ENCODE results near the gene STK32C.
A peak's percentile ranks its signal among the peaks of the same experiment; 100 is the strongest.
"Not testable (repeated sequence)": the region's sequence is repeated elsewhere in the genome, so short reads cannot be mapped to it uniquely, and the experiment has no call there.

The STK32C gene

DNA sequence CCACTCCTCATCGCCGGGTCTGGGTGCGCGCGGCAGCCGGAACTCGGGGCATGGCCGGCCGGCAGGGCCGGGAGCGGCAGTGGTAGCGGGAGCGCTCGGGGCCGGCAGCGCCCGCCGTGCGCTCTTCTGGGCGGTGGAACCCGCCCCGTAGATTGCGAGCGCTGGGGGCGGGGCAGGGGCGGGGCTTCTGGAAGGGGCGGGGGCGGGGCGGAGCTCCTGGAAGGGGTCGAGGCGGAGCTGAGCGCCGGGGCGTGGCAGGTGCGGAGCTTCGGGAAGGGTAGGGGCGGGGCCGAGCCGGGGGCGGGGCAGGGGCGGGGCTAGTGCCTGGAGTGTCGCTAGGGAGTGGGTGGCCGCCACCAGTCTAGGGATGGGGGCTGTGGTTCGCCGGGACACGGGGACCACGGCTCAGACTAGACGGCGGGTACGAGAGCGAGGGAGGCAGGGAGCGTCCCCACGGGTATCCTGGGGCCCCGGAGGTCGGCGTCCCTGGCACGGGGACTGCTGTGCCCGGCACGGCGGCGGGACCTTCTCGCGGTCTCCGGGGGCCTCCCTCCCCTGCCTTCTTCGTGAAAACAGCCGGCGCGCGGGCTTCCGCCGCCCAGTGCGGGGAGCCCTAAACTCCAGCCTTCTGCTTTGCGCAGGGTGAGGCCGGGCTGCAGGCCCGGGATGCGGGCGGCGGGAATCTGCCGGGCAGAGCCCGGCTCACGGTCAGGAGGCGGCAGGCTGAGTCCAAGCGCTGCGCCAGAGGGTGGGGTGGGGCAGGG, at the start of gene STK32C:
TSS of gene STK32C (minus strand) at position 128 of the 764 bp plus-strand sequence. CDS start at position 11, 117 bp downstream.
- peak; percentile 97 for DNase-seq

DNA sequence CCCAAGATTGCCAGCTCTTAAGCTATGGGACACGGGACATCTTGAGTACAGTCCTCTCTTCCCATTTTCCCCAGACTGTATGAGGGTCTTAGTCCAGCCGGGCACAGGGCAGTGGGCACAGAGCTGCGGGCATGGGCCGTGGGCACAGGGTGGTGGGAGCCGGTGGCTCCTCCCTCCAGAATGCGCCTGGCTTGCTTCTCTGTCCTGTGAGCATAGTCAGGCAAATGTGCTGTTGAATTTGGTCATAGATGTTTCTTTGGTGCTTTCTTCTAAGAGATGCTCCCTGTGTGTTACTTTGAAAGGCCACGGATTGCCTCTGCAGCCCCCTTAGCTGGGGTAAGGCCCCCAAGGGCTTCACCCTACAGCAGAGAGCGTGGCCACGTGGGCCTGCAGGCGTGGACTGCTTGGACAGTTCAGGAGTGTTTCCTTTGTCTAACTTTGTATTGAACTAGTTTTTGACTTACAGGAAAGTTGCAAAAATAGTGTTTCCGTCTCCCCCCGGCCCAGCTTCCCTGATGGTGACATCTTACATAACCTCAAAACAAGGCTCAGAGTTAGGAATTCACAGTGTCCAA, 49.0 kb upstream of the STK32C start:
- no peak for DNase-seq

DNA sequence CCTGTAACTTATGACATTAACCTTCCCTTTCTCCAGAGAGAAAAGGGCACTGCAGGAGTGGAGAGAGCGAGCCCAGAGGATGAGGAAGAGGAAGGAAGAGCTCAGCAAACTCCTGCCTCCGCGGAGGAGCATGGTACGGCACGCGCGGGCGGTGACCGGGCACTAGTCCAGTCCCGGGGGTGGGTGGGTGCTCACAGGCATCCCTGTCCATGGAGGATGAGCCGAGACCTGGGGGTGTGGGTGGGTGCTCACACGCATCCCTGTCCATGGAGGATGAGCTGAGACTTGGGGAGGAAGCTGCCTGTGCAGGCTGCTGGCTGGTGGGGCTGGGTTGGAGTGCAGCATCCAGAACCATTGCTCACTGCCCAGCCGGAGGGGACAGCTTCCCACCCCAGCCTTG, 48.0 kb upstream of the STK32C start:
- no peak for DNase-seq

DNA sequence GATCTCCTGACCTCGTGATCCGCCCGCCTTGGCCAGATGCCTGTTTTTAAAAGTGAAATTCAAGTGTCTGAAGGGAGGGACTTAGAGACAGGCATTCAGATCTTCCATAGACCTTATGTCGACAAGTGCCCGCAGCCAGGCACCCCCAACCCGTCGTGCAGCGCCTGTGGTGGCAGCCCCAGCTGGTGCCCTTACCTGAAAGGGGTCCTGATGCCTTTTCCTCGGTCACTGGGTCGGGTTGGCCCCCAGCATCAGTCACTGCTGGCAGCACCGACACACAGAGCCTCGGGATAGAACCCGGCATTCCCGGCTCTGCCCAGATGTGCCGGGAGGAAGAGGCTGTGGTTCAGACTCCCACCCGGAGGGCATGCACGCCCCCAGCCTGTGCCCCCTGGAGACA, 47.5 kb upstream of the STK32C start:
- no peak for DNase-seq

DNA sequence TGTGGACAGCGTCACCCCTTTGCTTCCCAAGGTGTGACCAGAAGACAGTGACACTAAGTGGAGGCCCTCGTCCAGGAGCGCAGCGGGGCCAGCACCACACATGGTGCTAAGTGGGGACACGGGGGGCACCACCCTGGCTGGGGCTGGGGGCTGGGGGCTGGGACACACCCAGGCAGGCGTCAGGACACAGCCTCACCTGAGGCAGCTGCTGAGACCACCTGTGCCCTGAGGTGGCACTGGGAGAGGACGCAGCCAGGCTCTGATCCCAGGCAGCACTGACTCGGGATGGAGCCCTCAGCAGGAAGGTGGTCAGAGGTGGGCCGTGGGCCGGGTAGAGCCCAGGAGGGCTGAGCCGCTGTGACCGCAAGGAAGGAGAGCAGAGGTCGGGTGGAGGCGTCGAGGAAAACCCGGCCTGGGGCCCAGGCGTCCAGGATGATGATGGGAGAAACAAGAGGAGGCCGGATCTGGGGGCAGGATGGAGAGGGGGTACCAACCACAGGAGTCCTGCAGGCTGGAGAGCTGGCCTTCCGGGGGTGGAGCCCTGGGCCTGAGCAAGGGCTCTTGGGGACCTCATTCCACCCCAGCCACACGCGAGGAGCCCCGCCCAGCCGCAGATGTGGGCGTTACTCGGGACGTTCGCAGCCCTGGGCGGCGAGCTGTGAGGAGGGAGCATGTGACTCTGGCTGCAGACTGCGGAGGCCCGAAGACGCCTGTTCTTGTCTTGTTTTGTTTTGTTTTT, 46.8 kb upstream of the STK32C start:
- DNase-seq: no peak

DNA sequence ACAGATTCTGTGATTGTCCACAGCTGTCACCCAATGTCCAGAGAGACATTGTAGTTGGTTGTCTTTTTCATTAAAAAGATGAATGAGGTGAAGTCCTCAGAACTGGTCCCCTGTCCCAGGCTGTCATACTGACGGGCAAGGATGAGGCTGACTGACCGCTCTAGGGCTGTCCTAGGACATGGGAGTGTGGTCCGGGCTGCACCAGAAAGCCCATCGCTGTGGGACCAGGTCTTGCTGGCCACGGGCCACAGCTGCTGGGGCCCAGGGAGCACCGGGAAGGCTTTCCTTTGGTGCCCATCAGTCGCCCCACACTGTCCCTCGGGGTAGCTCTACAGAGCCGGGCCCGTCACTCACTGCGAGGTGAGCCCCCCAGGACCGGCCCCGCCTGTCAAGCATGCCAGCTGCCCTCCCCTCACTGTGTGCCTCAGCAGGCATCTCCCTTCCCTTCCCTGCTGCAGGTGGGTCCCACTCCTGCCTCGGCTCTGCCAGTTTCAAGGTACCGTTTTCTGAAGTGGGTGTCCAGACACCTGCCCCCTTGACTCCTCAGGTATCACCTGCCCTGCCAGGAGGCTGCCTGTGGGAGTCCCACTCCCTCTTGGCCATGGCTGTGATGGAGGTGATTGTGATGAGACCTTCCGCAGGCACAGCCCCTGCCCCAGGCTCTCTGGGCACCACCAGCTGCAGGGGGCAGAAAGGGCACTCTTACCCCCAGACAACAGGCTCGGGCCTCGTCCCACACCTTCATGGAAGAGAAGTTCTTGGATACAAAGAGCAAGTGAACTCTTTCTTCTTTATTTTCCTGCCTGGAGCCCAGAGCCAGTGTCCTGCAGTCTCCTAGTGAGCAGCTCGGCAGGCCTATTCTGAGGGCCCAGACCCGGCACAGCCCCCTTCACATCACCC, 46.0 kb upstream of the STK32C start:
- DNase-seq: no peak

DNA sequence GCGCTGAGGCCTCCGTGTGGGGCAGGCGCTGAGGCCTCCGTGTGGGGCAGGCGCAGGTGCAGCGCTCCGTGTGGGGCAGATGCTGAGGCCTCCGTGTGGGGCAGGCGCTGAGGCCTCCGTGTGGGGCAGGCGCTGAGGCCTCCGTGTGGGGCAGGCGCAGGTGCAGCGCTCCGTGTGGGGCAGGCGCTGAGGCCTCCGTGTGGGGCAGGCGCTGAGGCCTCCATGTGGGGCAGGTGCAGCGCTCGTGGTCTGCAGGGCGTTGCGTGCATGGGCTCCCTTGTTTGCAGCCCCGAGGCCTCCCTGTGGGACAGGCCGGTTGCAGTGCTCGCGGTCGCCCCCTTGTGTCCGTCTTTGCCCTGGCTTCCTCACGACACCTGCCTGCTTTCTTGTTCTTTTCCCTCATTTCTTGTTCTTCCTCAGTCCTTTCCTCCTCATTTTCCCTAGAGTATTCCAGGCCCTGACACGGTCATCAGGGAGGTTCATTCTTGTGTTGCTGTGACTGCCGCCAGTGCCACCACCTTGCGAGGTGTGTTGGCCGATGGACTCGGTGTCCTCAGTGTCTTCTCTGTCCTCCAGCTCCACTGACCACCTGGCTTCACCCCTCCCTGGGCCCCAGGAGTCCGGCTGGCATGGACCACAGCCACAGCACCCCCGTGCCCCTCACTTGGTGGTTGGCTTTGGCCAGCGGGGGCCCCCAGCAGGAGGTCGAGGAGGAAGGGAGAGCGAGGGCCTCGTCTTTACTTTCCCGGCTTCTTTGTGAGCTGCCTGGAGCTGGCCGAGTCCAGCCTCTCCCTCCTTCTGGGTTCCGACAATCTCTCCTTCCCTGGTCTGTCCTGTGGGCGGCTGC, 44.9 kb upstream of the STK32C start:
- DNase-seq: peak; percentile 80

DNA sequence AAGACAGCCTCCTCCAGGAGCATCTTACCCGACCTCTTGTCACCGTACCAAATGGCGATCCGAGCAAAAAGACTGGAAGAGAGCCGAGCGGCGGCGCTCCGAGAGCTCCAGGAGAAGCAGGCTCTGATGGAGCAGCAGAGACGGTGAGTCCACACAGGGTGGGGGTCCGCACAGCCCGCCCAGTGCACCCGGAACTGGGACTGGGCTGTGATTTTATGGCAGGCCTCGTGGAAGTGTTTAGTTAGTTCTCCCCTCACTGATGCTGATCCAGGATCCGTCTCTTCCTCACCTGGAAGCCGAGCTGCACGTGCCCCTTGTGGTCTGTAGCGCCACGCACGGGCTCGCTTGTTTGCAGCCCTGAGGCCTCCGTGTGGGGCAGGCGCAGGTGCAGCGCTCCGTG, 43.9 kb upstream of the STK32C start:
- DNase-seq: no peak

DNA sequence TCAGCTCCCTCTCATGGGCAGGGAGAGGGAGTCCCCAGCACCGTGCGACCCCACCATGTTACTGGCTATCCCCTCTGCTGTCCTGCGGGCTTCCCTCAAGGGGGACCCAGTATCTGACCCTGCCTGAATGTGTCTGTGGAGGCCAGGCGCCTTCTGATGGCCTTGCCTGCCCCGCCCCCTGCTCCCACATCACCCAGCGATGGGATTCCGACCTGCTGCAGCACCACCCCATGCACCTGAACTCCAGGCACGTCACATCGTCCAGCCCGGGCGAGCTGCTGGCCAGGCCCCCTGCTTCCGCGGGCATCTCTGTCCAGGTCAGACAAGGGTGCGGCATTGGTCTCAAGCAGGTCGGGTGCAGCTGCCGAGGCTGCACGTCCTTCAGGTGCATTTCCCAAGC, 43.2 kb upstream of the STK32C start:
- no peak for DNase-seq

DNA sequence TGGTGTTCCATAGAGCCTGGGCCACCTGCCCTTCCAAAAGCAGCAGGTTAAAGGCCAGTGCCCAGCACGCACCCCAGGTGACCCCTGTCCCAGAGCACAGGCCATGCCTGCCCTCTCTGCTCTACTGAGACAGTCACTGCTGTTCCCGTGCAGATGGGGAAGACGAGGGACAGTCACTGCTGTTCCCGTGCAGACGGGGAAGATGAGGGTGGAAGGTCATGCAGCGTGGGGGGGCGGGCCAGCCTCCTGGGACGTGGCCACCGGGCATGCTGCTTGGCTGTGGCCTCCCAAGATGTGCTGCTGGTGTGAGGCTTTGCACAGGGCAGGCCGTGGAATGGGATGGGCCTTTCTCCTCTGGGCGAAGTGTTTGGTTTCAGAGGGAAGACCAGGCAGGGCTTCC, 42.6 kb upstream of the STK32C start:
- DNase-seq: no peak

DNA sequence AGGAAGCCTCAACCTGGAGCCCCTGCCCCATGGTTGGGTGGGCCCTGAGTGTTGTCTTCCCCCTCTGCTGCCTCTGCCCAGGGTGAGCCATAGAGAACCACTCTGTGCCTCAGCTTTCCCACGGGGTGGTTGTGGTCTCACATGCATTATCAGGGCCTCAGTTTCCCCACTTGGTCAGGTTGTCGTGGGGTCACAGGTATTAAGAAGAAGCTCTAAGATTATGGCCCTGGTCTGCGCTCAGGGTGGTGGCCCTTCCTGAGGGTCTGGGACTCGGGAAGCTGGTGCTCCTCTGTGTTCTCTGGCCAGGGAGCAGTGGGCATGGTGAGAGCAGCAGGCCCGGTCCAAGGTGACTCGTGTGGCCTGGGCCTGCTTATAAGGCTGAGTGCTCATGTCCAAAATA, 42.0 kb upstream of the STK32C start:
- no peak for DNase-seq

DNA sequence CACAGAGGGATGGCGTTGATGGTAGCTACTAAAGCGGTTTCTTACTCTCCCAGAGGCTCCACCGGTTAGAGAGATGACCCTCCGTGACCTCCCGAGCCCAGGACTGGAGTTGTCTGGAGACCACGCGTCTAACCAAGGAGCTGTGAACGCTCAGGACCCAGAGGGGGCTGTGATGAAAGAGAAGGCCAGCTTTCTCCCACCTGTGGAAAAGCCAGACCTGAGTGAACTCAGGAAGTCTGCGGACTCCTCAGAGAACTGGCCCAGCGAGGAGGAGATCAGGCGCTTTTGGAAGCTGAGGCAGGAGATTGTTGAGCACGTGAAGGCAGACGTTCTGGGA, 40.1 kb upstream of the STK32C start:
- DNase-seq: no peak

DNA sequence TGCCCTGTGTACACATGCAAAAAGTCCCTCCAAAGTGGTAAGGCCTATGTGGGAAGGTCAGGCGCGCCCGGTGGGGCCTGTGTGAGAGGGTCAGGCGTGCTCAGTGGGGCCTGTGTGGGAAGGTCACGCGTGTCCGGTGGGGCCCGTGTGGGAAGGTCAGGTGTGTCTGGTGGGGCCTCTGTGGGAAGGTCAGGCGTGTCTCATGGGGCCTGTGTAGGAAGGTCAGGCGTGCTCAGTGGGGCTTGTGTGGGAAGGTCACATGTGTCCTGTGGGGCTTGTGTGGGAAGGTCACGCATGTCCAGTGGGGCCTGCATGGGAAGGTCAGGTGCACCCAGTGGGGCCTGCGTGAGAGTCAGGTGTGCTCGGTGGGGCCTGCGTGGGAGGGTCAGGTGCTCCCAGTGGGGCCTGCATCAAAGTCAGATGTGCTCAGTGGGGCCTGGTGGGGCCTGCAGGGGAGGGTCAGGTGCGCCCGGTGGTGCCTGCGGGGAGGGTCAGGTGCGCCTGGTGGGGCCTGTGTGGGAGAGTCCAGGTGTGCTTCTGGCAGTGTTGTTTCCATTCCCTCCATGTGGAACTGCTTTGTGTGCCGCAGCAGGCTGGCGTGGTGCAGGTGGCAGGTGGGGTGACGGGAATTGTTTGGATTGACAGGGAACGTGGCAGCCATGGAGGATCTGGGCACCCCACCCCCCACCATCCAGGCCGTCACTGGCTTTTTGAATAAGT, 39.6 kb upstream of the STK32C start:
- DNase-seq: no peak

DNA sequence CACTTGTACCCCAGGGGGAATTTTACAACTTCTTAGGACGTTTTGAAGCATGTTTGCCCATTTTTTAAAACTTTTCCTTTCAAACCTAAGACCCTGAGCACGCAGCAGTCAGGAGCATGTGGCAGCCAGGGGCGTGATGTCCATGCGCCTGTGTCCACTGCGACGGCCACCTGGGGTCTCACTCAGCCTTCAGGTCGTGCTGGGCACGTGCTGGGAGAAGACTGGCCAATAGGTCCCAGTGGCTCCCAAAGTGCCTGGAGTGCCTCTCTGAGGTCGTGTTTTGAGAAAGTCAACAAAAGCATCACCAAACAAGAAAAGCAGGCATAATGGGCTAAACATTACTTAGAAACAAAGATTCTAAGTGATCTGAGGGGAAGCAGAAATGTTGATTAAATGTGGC, 39.1 kb upstream of the STK32C start:
- no peak for DNase-seq

DNA sequence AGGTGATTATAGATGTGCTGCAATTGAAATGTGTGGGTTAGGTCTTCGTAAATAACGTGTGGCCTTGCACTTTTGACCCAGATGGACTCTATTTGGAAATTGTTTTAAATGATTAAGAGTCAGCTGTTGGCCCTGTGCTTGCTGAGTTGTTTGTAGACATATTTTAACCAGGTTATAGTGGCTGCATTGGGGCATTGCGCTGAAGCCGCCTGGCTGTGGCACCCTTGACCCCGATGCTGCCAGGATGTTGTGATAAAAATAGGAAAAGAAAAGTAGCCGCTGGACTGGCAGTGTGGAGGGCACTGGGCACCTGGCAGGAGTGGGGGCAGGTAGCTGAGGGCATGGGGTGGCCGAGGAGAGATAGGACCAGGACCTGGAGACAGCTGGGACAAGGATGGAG, 37.6 kb upstream of the STK32C start:
- DNase-seq: no peak

DNA sequence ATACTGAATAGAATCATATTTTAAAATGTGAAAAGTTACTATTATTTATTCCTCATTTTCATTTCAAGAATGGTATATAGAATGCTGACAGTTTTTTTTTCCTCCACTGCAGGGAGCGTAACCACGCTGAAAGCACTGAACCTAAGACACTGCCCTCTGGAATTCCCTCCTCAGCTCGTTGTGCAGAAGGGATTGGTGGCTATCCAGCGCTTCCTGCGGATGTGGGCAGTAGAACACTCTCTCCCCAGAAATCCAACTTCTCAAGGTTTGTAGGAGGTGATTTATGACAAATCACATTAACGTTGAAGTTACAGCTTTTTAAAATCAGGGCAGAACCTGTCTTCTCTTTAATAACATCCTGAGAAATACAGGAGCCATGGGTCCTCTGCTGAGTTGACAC, 36.6 kb upstream of the STK32C start:
- no peak for DNase-seq

DNA sequence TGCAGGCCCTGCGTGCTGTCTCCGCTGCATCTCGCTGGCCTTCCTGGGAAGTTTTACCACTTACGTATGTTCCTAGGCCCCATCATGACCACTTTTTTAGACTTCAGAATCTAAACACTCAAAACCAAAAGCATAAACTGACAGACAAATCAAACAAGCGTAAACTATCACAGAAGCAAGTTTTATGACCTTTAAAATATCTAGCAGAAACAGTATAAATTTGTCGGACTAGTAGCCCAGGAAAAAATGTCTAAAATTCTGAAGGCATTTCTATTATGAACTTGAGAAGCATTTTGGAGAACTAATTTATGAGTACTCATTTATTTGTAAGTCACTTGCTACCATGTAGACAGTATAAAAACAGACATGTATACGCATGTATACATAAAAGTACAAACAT, 34.8 kb upstream of the STK32C start:
- no peak for DNase-seq

DNA sequence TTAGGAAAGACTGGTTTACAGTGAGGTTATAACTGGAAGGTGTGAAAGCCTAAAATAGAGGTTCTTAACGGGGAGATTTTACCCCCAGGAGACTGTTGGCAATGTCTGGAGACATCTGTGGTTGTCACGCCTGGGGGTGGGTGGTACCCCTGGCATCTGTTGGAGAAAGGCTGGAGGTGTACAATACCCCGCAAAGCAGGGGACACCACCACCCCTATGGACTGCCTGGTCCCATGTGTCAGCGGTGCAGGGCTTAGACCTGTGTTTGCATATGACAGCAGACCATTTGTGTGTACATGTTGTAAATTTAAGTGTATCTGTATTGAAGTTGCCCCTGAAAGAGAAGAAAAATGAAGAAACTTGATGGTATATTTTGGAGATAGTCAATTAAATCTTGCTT, 34.0 kb upstream of the STK32C start:
- DNase-seq: no peak

DNA sequence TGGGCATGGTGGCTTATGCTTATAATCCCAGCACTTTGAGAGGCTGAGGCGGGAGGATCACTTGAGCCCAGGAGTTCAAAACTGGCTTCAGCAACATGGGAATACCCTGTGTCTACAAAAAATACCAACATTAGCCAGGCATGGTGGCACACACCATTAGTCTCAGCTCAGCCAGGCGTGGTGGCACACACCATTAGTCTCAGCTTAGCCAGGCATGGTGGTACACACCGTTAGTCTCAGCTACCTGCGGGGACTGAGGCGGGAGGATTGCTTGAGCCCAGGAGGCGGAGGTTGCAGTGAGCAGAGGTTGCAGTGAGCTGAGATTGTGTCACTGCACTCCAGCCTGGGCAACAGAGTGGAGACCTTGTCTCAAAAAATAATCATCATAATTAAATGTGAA, 33.3 kb upstream of the STK32C start:
- DNase-seq: no peak

DNA sequence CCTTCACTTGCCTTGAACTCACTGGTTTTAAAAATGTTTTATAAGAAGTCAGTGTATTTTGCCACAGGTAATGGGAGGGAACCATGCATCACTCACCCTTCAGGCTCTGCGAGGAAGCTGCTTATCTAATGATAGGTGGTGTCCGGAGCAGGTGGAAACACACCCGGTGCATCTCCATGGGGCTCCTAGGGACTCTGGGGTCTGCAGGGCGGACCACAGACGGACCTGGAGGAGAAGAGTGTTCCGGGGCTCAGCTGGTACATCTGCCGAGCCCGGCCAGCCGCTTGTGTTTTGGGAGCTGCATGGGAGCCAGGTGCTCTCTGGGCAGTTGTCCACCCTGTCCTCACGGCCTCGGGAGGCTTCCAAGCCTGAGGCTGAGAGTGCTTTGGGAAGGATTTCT, 31.5 kb upstream of the STK32C start:
- DNase-seq: no peak

DNA sequence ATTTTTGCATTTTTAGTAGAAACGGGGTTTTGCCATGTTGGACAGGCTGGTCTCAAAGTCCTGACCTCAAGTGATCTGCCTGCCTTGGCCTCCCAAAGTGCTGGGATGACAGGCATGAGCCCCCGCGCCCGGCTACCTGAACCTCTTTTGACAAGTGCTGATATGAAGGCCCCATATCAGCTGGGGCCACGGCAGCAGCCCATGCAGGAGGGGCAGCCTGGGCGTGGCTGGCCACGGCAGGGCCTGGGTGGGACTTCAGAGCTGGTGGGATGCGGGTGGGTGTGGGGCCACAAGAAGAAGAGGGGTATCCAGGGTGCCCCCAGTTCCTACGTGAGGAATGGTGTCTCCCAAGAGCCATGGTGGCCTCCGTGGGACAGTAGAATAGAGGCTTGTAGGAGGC, 31.1 kb upstream of the STK32C start:
- no peak for DNase-seq

DNA sequence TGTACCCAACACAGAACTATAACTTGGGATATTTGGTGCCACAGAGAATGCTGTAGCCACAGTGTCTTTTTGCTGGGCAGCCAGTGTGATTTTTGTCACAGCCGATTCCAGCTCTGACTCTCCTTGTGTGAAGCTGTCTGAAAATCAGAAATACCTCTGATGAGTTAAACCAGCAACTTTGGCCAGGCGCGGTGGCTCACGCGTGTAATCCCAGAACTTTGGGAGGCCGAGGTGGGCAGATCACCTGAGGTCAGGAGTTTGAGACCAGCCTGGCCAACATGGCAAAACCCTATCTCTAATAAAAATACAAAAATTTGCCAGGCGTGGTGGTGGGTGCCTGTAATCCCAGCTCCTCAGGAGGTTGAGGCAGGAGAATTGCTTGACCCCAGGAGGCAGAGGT, 30.1 kb upstream of the STK32C start:
- not testable (repeated sequence) for DNase-seq

Data from islet precursor cell (in vitro differentiated cells).